Tibial artery (tissue), 4 donors: Measurements from ENCODE around the gene DACH1.

Experiments
- DNase-seq, 2 donors: peaks; one replicate each; pipeline ENCODE4 v3.0.0-alpha.2; 2019
- H3K27ac ChIP-seq, 2 donors: fragments of 200-600 bp; sonication (generic) in 1 of 2; 1 replicate in 1 of 2; 2 replicates in 1 of 2; pipeline ENCODE4 v1.5.1; 2018 to 2019; ENCODE audit warnings: mild to moderate bottlenecking in 1 of 2
- H3K27me3 ChIP-seq, 2 donors: fragments of 200-600 bp; sonication (generic) in 1 of 2; one replicate each; pipeline versions ENCODE4 v1.5.1 to v1.6.0; 2016 to 2019
- H3K36me3 ChIP-seq, 3 donors: fragments of 200-600 bp; sonication (generic) in 2 of 3; one replicate each; pipeline ENCODE4 v1.5.1; 2016 to 2019; ENCODE audit warnings: mild to moderate bottlenecking in 2 of 3
- H3K4me1 ChIP-seq, 4 donors: fragments of 200-600 bp; sonication (generic) in 2 of 4; 1 replicate in 3 of 4; 2 replicates in 1 of 4; pipeline ENCODE4 v1.5.1; 2016 to 2019
- H3K4me3 ChIP-seq, 2 donors: fragments of 200-600 bp; sonication (generic) in 1 of 2; 1 replicate in 1 of 2; 2 replicates in 1 of 2; pipeline ENCODE4 v1.5.1; 2018 to 2019; ENCODE audit warnings: mild to moderate bottlenecking in 2 of 2
- H3K9me3 ChIP-seq, 3 donors: fragments of 200-600 bp; sonication (generic) in 1 of 3; one replicate each; pipeline ENCODE4 v1.5.1; 2016 to 2019
- intact Hi-C: fragments of 100-400 bp; cut with DNase I; formaldehyde crosslinking; loops from one replicate; pipeline ENCODE4 v1.15.0; 2023; ENCODE audit warnings: low total_unique reads
- TF ChIP-seq, protein P1 (sequence below), 2 experiments: fragments of 200-600 bp in 1 of 2; fragments of 450-650 bp in 1 of 2; IDR thresholded peaks; one replicate each; pipeline ENCODE4 v1.5.1; 2017 to 2019; ENCODE audit warnings: antibody characterized with exemption in 2 of 2, mild to moderate bottlenecking in 1 of 2, moderate library complexity in 1 of 2

The DACH1 gene

DNA sequence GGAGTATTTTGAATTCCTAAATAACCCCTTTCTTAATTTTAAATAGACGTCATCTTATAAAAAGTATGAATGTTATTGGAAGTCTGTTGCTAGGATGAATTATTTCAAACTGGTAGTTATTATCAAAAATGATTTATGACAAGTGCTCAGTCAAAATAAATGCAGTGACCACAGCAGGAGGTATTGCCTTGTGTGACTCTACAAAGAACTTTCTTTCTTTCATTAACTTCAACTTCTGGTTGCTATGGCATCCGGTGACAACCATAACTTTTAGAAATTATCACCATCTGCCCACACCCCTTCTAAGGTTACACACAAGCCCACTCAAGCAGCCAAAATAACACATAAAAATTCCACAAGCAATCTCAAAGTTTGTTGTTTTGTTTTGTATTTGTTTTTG is 189.9 kb downstream of the DACH1 start:
- Histone ChIP-seq H3K27ac (no peak overlapping the region), H3K4me3 (no peak overlapping the region), H3K36me3 (no peaks in the 10 kb centered on the region), H3K9me3 (no peaks in the 10 kb centered on the region), H3K27me3 (no peaks in the 10 kb centered on the region), H3K4me1 (no peaks in the 10 kb centered on the region)
- TF ChIP-seq, protein P1, sequence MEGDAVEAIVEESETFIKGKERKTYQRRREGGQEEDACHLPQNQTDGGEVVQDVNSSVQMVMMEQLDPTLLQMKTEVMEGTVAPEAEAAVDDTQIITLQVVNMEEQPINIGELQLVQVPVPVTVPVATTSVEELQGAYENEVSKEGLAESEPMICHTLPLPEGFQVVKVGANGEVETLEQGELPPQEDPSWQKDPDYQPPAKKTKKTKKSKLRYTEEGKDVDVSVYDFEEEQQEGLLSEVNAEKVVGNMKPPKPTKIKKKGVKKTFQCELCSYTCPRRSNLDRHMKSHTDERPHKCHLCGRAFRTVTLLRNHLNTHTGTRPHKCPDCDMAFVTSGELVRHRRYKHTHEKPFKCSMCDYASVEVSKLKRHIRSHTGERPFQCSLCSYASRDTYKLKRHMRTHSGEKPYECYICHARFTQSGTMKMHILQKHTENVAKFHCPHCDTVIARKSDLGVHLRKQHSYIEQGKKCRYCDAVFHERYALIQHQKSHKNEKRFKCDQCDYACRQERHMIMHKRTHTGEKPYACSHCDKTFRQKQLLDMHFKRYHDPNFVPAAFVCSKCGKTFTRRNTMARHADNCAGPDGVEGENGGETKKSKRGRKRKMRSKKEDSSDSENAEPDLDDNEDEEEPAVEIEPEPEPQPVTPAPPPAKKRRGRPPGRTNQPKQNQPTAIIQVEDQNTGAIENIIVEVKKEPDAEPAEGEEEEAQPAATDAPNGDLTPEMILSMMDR (IDR thresholded peaks at IDR 0.05) = no peak
- intact Hi-C loops = no loop called here
- no peak for DNase-seq

DNA sequence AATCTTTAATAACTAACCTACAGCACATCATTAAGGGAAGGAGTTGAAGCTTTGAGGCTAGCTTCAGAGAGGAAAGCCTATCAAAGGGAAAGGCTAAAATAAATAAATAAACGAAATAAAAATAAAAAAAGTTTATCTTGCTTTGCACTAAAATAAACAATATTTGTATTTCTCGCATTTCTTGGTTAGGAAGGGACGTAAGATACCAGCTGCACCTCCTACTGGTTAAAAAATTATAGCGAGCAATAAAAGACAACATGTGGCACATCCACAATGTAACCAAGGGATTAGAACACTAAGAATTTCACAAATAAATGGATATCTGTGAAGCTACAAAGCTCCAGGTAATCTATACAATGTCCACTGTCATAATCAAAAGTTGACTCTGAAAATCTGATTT is 194.5 kb downstream of the DACH1 start:
- no peaks in the 10 kb centered on the region for H3K27me3 ChIP-seq
- DNase-seq = no peak
- intact Hi-C loops = no loop called here
- H3K4me1 ChIP-seq = no peaks in the 10 kb centered on the region
- H3K9me3 ChIP-seq = no peaks in the 10 kb centered on the region
- H3K27ac ChIP-seq = no peak overlapping the region
- H3K36me3 ChIP-seq = no peaks in the 10 kb centered on the region
- H3K4me3 ChIP-seq = no peak overlapping the region
- TF ChIP-seq, protein P1 (IDR thresholded peaks at IDR 0.05) = no peak

DNA sequence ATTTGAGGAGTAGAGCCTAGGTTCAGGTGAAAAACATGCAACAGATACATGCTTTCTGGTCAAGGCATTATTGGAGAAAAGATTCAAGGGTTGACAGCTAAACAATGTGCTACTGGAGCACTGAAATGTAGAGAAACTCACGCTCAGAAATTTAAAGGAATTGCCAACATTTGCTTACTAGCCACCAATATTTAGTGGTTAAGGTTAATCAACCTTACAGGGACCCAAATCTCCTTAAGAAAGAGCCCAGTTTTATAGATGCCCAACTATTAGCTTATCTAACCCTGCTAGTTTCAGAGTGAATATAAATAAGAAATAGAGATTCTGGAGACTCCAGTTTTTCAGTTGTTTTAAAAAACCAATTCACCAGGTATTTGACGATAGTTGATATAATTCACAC is 203.6 kb downstream of the DACH1 start:
- Histone ChIP-seq H3K36me3 (no peaks in the 10 kb centered on the region), H3K9me3 (no peaks in the 10 kb centered on the region), H3K4me3 (no peak overlapping the region), H3K27me3 (no peaks in the 10 kb centered on the region), H3K4me1 (no peaks in the 10 kb centered on the region), H3K27ac (no peak overlapping the region)
- no peak for DNase-seq
- intact Hi-C loops = no loop called here
- TF ChIP-seq, protein P1 (IDR thresholded peaks at IDR 0.05) = no peak

DNA sequence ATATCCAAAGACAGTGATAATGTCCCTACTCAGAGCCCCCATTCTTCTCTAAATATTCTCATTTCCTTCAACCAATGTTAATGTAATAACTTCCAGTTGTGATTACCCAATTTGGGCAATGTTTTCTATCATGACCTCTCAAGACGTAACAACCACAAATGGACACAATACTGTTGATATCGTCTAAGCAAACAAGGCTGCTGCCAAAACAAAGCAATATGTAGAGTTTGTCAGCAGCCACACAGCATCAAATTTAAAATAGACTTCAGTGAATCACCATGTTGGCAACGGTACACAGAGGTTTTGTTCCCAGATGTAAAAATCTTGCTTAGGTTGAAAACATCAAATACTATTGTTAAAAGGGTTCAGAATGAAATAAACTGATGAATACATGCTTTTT is 205.1 kb downstream of the DACH1 start:
- no peaks in the 10 kb centered on the region for H3K9me3 ChIP-seq
- TF ChIP-seq, protein P1 (IDR thresholded peaks at IDR 0.05) = no peak
- intact Hi-C loops = no loop called here
- no peak for DNase-seq
- H3K27ac ChIP-seq = no peak overlapping the region
- no peak overlapping the region for H3K4me3 ChIP-seq
- H3K36me3 ChIP-seq = no peaks in the 10 kb centered on the region
- H3K27me3 ChIP-seq = no peaks in the 10 kb centered on the region
- H3K4me1 ChIP-seq = no peaks in the 10 kb centered on the region

DNA sequence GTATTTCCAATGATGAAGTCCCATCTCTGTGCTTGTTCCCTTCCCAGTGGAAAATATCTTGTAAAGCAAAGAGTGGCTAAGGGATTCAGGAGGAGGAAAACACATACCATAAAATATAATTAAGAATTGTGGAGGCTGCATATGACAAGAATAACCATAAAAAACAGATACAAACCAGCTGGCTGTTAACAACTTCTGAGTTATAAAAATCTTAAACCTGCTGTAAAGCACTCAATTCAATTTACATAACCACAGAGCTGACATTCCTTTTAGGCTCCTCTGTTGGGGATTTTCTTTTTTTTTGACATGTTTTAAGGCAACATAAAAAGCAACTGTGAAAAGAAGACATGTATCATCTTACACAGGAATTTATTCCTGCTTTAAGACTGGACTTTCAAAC is 207.6 kb downstream of the DACH1 start:
- intact Hi-C loops = no loop called here
- TF ChIP-seq, protein P1 (IDR thresholded peaks at IDR 0.05) = no peak
- no peaks in the 10 kb centered on the region for H3K4me1 ChIP-seq
- no peak overlapping the region for H3K4me3 ChIP-seq
- H3K9me3 ChIP-seq = no peaks in the 10 kb centered on the region
- no peak overlapping the region for H3K27ac ChIP-seq
- no peak for DNase-seq
- H3K36me3 ChIP-seq = no peaks in the 10 kb centered on the region
- H3K27me3 ChIP-seq = no peaks in the 10 kb centered on the region

DNA sequence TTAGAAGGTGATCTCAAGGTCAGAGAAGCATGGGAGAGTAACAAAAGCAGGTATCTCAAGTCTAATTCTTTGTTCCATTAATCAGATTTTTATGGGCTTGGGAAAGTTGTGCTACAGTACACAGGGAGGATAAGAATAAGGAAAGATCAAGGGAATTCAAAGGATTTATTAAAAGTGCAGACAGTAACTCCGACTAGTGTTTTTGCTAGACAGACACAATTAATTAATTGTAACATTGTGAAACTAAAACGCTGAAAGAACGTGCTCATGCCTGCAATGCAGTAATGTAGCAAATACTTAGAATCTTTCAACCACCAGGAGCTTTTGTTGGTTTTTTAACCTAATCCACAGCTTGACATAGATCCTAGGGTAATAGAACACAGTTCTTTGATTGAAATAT is 221.5 kb downstream of the DACH1 start:
- H3K9me3 ChIP-seq = no peaks in the 10 kb centered on the region
- H3K4me3 ChIP-seq = no peak overlapping the region
- no peak overlapping the region for H3K27ac ChIP-seq
- no peaks in the 10 kb centered on the region for H3K36me3 ChIP-seq
- H3K4me1 ChIP-seq = no peaks in the 10 kb centered on the region
- intact Hi-C loops = no loop called here
- DNase-seq = no peak
- no peaks in the 10 kb centered on the region for H3K27me3 ChIP-seq
- TF ChIP-seq, protein P1 (IDR thresholded peaks at IDR 0.05) = no peak
